HepG2 (cell line): ENCODE results near the gene HES6. TPM values are rescaled to one million over a fixed set of nuclear protein-coding genes. Genes with fewer than 3 reads are reported as not detected.

ENCODE experiments used
- NFYB ChIP-seq: sonication (generic); formaldehyde crosslinking; IDR thresholded peaks from 2 replicates; pipeline ENCODE4 v1.4.0; 2020; ENCODE audit warnings: missing genetic modification reagents
- NR1H2 ChIP-seq: sonication (generic); formaldehyde crosslinking; IDR thresholded peaks from 2 replicates; pipeline ENCODE4 v1.8.1; 2022; ENCODE audit warnings: low read depth, missing genetic modification reagents, borderline replicate concordance
- POLR2AphosphoS5 ChIP-seq: IDR thresholded peaks from 2 replicates; pipeline ENCODE4 v1.6.1; 2012; ENCODE audit warnings: low read depth, low read length
- PRMT3 ChIP-seq: sonication (generic); formaldehyde crosslinking; IDR thresholded peaks from 2 replicates; pipeline ENCODE4 v1.8.1; 2022; ENCODE audit warnings: low read depth, mild to moderate bottlenecking, moderate library complexity, missing genetic modification reagents, borderline replicate concordance
- SKIL ChIP-seq: sonication (generic); formaldehyde crosslinking; IDR thresholded peaks from 2 replicates; pipeline ENCODE4 v1.8.0; 2022; ENCODE audit warnings: missing genetic modification reagents, mild to moderate bottlenecking, moderate library complexity, borderline replicate concordance
- YEATS4 ChIP-seq: sonication (generic); formaldehyde crosslinking; IDR thresholded peaks from 2 replicates; pipeline ENCODE4 v1.4.0; 2020; ENCODE audit warnings: missing genetic modification reagents, borderline replicate concordance
- ZNF143 ChIP-seq: sonication (generic); formaldehyde crosslinking; IDR thresholded peaks from 2 replicates; pipeline ENCODE4 v1.4.0; 2020; ENCODE audit warnings: missing genetic modification reagents
- ZNF230 ChIP-seq: sonication (generic); formaldehyde crosslinking; IDR thresholded peaks from 2 replicates; pipeline ENCODE4 v1.4.0; 2020; ENCODE audit warnings: mild to moderate bottlenecking, missing genetic modification reagents
- ZNF317 ChIP-seq: sonication (generic); formaldehyde crosslinking; IDR thresholded peaks from 2 replicates; pipeline ENCODE4 v1.5.0; 2020; ENCODE audit warnings: mild to moderate bottlenecking, missing genetic modification reagents
- ZNF343 ChIP-seq: sonication (generic); formaldehyde crosslinking; IDR thresholded peaks from 2 replicates; pipeline ENCODE4 v1.4.0; 2020; ENCODE audit warnings: mild to moderate bottlenecking, missing genetic modification reagents
- ZNF350 ChIP-seq: sonication (generic); formaldehyde crosslinking; IDR thresholded peaks from 2 replicates; pipeline ENCODE4 v1.4.0; 2020; ENCODE audit warnings: mild to moderate bottlenecking, low read depth, missing genetic modification reagents, borderline replicate concordance
- ZNF441 ChIP-seq: sonication (generic); formaldehyde crosslinking; IDR thresholded peaks from 2 replicates; pipeline ENCODE4 v1.7.0; 2021; ENCODE audit warnings: missing genetic modification reagents, borderline replicate concordance
- ZNF777 ChIP-seq: sonication (generic); formaldehyde crosslinking; IDR thresholded peaks from 2 replicates; pipeline ENCODE4 v1.4.0; 2020; ENCODE audit warnings: missing genetic modification reagents
- ZSCAN31 ChIP-seq: sonication (generic); formaldehyde crosslinking; IDR thresholded peaks from 2 replicates; pipeline ENCODE4 v1.5.0; 2020; ENCODE audit warnings: low read depth, mild to moderate bottlenecking, missing genetic modification reagents
- polyA plus RNA-seq, 8 experiments: library from polyadenylated mRNA; depleted of rRNA in 3 of 8; stranded (reverse) in 7 of 8; unstranded in 1 of 8; fragments of >200 nt; fragmentation: Illumina TruSeq in 4 of 8; extraction: Trizol in 4 of 8; gene quantifications; 2 replicates each; pipeline versions ENCODE4 v1.2.1 to v1.2.3, GENCODE V29; 2011 to 2016; ENCODE audit warnings: low read depth in 4 of 8, missing spikeins in 1 of 8, mixed read lengths in 1 of 8; ENCODE audit not compliant: insufficient read depth in 1 of 8
- total RNA-seq, 5 experiments: library from RNA; depleted of rRNA; stranded (reverse); fragments of >200 nt; fragmentation: Illumina TruSeq; extraction: Trizol; gene quantifications; 2 replicates each; pipeline ENCODE4 v1.2.3, GENCODE V29; 2016; ENCODE audit warnings: low read depth in 1 of 5
- TF ChIP-seq, protein P1 (sequence below): sonication (generic); formaldehyde crosslinking; IDR thresholded peaks from 2 replicates; pipeline ENCODE4 v1.4.0; 2020; ENCODE audit warnings: missing genetic modification reagents
- TF ChIP-seq, protein P2 (sequence below): IDR thresholded peaks from 2 replicates; pipeline ENCODE4 v1.6.1; 2016; ENCODE audit warnings: mild to moderate bottlenecking
- TF ChIP-seq, protein P3 (sequence below): sonication (generic); formaldehyde crosslinking; IDR thresholded peaks from 2 replicates; pipeline ENCODE4 v1.8.1; 2023; ENCODE audit warnings: missing genetic modification reagents, inconsistent platforms, borderline replicate concordance
- TF ChIP-seq, protein P4 (sequence below): sonication (generic); formaldehyde crosslinking; IDR thresholded peaks from 2 replicates; pipeline ENCODE4 v1.9.0; 2022; ENCODE audit warnings: missing genetic modification reagents, mild to moderate bottlenecking, borderline replicate concordance
- TF ChIP-seq, protein P5 (sequence below): sonication (generic); formaldehyde crosslinking; IDR thresholded peaks from 2 replicates; pipeline ENCODE4 v1.8.0; 2022; ENCODE audit warnings: missing genetic modification reagents, mild to moderate bottlenecking, inconsistent platforms, borderline replicate concordance

HES6 gene
- total and polyA plus RNA-seq, 2 of the 13 experiments (the other 11 are each of a cell fraction or from before 2014, with no cell fraction given): 19.5 to 82.8 TPM

- TF ChIP-seq, protein P1, sequence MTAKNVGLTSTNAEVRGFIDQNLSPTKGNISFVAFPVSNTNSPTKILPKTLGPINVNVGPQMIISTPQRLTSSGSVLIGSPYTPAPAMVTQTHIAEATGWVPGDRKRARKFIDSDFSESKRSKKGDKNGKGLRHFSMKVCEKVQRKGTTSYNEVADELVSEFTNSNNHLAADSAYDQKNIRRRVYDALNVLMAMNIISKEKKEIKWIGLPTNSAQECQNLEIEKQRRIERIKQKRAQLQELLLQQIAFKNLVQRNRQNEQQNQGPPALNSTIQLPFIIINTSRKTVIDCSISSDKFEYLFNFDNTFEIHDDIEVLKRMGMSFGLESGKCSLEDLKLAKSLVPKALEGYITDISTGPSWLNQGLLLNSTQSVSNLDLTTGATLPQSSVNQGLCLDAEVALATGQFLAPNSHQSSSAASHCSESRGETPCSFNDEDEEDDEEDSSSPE (CRISPR knock-in tag): no peak; the same call in 1 of the 2 replicates
- TF ChIP-seq NFYB (CRISPR knock-in tag): no peak; the same call in 1 of the 2 replicates
- peak; percentile 44 for TF ChIP-seq ZNF143 (CRISPR knock-in tag)
- TF ChIP-seq ZNF317: 0 out of 2 replicates have a peak, but pooled peaks have one; percentile 40
- TF ChIP-seq, protein P2, sequence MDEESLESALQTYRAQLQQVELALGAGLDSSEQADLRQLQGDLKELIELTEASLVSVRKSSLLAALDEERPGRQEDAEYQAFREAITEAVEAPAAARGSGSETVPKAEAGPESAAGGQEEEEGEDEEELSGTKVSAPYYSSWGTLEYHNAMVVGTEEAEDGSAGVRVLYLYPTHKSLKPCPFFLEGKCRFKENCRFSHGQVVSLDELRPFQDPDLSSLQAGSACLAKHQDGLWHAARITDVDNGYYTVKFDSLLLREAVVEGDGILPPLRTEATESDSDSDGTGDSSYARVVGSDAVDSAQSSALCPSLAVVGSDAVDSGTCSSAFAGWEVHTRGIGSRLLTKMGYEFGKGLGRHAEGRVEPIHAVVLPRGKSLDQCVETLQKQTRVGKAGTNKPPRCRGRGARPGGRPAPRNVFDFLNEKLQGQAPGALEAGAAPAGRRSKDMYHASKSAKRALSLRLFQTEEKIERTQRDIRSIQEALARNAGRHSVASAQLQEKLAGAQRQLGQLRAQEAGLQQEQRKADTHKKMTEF (CRISPR knock-in tag): peak; percentile 54
- peak; percentile 70; the same call in 1 of the 2 replicates for TF ChIP-seq ZNF350
- no peak for TF ChIP-seq ZSCAN31 (CRISPR knock-in tag)
- TF ChIP-seq, protein P3, sequence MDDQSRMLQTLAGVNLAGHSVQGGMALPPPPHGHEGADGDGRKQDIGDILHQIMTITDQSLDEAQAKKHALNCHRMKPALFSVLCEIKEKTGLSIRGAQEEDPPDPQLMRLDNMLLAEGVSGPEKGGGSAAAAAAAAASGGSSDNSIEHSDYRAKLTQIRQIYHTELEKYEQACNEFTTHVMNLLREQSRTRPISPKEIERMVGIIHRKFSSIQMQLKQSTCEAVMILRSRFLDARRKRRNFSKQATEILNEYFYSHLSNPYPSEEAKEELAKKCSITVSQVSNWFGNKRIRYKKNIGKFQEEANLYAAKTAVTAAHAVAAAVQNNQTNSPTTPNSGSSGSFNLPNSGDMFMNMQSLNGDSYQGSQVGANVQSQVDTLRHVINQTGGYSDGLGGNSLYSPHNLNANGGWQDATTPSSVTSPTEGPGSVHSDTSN (CRISPR knock-in tag): no peak
- no peak for TF ChIP-seq YEATS4 (CRISPR knock-in tag)
- TF ChIP-seq, protein P4, sequence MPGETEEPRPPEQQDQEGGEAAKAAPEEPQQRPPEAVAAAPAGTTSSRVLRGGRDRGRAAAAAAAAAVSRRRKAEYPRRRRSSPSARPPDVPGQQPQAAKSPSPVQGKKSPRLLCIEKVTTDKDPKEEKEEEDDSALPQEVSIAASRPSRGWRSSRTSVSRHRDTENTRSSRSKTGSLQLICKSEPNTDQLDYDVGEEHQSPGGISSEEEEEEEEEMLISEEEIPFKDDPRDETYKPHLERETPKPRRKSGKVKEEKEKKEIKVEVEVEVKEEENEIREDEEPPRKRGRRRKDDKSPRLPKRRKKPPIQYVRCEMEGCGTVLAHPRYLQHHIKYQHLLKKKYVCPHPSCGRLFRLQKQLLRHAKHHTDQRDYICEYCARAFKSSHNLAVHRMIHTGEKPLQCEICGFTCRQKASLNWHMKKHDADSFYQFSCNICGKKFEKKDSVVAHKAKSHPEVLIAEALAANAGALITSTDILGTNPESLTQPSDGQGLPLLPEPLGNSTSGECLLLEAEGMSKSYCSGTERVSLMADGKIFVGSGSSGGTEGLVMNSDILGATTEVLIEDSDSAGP (CRISPR knock-in tag): peak; percentile 70; the same call in 1 of the 2 replicates
- no peak for TF ChIP-seq NR1H2 (CRISPR knock-in tag)
- TF ChIP-seq POLR2AphosphoS5: peak; percentile 79
- no peak for TF ChIP-seq SKIL (CRISPR knock-in tag)
- TF ChIP-seq ZNF777 (CRISPR knock-in tag): no peak; the same call in 1 of the 2 replicates
- no peak for TF ChIP-seq ZNF230 (CRISPR knock-in tag)
- TF ChIP-seq ZNF343 (CRISPR knock-in tag): peak; percentile 19; the same call in 1 of the 2 replicates
- TF ChIP-seq, protein P5, sequence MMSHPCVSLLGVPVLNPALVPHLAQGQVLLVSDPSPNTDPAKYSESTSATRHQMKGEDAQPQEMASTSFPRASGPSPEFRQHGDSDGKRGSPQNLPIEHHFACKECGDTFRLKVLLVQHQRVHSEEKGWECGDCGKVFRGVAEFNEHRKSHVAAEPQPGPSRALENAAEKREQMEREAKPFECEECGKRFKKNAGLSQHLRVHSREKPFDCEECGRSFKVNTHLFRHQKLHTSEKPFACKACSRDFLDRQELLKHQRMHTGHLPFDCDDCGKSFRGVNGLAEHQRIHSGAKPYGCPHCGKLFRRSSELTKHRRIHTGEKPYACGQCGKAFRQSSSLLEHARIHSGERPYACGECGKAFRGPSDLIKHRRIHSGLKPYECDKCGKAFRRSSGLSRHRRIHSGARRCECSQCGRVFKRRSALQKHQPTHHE (CRISPR knock-in tag): no peak
- TF ChIP-seq PRMT3: no peak
- no peak for TF ChIP-seq ZNF441 (CRISPR knock-in tag)
Observed at GRCh38 chr2:238242731-238243495, 3.1 kb upstream of the HES6 start (continued).
